HCT116 (cell line): ENCODE measurements around the gene CRIM1. TPM values are rescaled to one million over a fixed set of nuclear protein-coding genes. Genes with fewer than 3 reads are reported as not detected.

Source experiments
- ATAC-seq: fragments of 200-7000 bp; cut with Tn5 transposase; 2 replicates; pipeline ENCODE4 v1.9.1; 2020; ENCODE audit warnings: mild to moderate bottlenecking, moderate library complexity
- BruUV-seq: library from RNA; stranded (reverse); fragments of 400-500 nt; replicated peaks from 2 replicates; lab custom pipeline; 2021; lab: Mats Ljungman, UMichigan
- CTCF ChIA-PET: fragments of 300-600 bp; sonication (Branson Sonifier 250); formaldehyde crosslinking; loops from one replicate; lab custom pipeline; 2021; ENCODE audit warnings: antibody characterized with exemption; lab: Charles Lee
- POLR2A ChIA-PET: fragments of 300-600, 350-600 bp; sonication (Branson Sonifier 250); formaldehyde crosslinking; loops from one replicate; lab custom pipeline; 2021; ENCODE audit warnings: antibody characterized with exemption; lab: Charles Lee
- RAD21 ChIA-PET, 2 experiments: fragments of 300-600 bp; sonication (Branson Sonifier 250); formaldehyde crosslinking; loops; one replicate each; lab custom pipeline; 2023; ENCODE audit warnings: low total read pairs in 2 of 2; ENCODE audit not compliant: uncharacterized antibody in 2 of 2, unreplicated experiment in 2 of 2, low non-redundant PET in 1 of 2; lab: Charles Lee
- DNase-seq: peaks from one replicate; pipeline ENCODE4 v3.0.0-alpha.2; 2010; ENCODE audit warnings: low read depth, low spot score
- H2AFZ ChIP-seq: fragments of 200-600 bp; shearing (Covaris generic), sonication (generic); 2 replicates; pipeline ENCODE4 v1.6.1; 2017; ENCODE audit warnings: low read depth, mixed run types, mixed read lengths, antibody characterized with exemption, low read length; ENCODE audit not compliant: poor library complexity, severe bottlenecking
- H3K27ac ChIP-seq: 2 replicates; pipeline ENCODE4 v1.5.1; 2012; ENCODE audit warnings: low read depth, low read length
- H3K27me3 ChIP-seq: fragments of 200-600 bp; sonication (generic); 2 replicates; pipeline ENCODE4 v1.6.1; 2016; ENCODE audit warnings: mixed run types, low read length, mixed read lengths; ENCODE audit not compliant: insufficient read depth
- H3K36me3 ChIP-seq, 2 experiments: fragments of 200-500 bp in 1 of 2; fragments of 200-600 bp in 1 of 2; sonication (Bioruptor generic) in 1 of 2; sonication (generic) in 1 of 2; 2 replicates each; pipeline versions ENCODE4 v1.5.1 to v1.6.1; 2014 to 2016; ENCODE audit warnings: low read length in 2 of 2, inconsistent platforms in 1 of 2, mixed read lengths in 1 of 2, mixed run types in 1 of 2; ENCODE audit not compliant: insufficient read depth in 2 of 2, control insufficient read depth in 1 of 2
- H3K4me1 ChIP-seq, 2 experiments: fragments of 200-600 bp in 1 of 2; sonication (generic) in 1 of 2; 2 replicates each; pipeline versions ENCODE4 v1.5.1 to v1.6.1; 2012 to 2017; ENCODE audit warnings: low read length in 2 of 2, inconsistent platforms in 1 of 2, mild to moderate bottlenecking in 1 of 2, mixed read lengths in 1 of 2, mixed run types in 1 of 2, moderate library complexity in 1 of 2; ENCODE audit not compliant: insufficient read depth in 2 of 2, control insufficient read depth in 1 of 2
- H3K4me2 ChIP-seq: fragments of 200-600 bp; sonication (generic); 2 replicates; pipeline ENCODE4 v1.6.1; 2017; ENCODE audit warnings: mixed run types, low read length, mixed read lengths
- H3K4me3 ChIP-seq, 2 experiments: fragments of 200-600 bp in 1 of 2; sonication (generic) in 1 of 2; replicated peaks in 1 of 2; 2 replicates each; pipeline ENCODE4 v1.5.1; 2011 to 2016; ENCODE audit warnings: low read length in 2 of 2, control low read depth in 1 of 2, low read depth in 1 of 2, mild to moderate bottlenecking in 1 of 2, mixed read lengths in 1 of 2, mixed run types in 1 of 2
- H3K79me2 ChIP-seq: fragments of 200-600 bp; sonication (generic); 2 replicates; pipeline ENCODE4 v1.6.1; 2017; ENCODE audit warnings: mild to moderate bottlenecking, mixed run types, low read length, moderate library complexity, mixed read lengths; ENCODE audit not compliant: insufficient read depth
- H3K9ac ChIP-seq: fragments of 200-600 bp; sonication (generic); 2 replicates; pipeline ENCODE4 v1.6.1; 2016; ENCODE audit warnings: low read length, mixed read lengths
- H3K9me2 ChIP-seq: fragments of 200-600 bp; sonication (generic), shearing (Covaris generic); 2 replicates; pipeline ENCODE4 v1.6.1; 2017; ENCODE audit warnings: mixed run types, mild to moderate bottlenecking, moderate library complexity; ENCODE audit not compliant: insufficient read depth
- H3K9me3 ChIP-seq, 2 experiments: fragments of 200-500 bp in 1 of 2; fragments of 200-600 bp in 1 of 2; sonication (Bioruptor generic) in 1 of 2; sonication (generic) in 1 of 2; 2 replicates each; pipeline ENCODE4 v1.6.1; 2014 to 2017; ENCODE audit warnings: low read length in 2 of 2, mixed read lengths in 2 of 2, inconsistent platforms in 1 of 2, low read depth in 1 of 2, mild to moderate bottlenecking in 1 of 2, mixed run types in 1 of 2, moderate library complexity in 1 of 2; ENCODE audit not compliant: control insufficient read depth in 1 of 2, insufficient read depth in 1 of 2
- H4K20me1 ChIP-seq: fragments of 200-600 bp; sonication (generic), shearing (Covaris generic); 2 replicates; pipeline ENCODE4 v1.6.1; 2017; ENCODE audit warnings: mixed run types, mild to moderate bottlenecking, moderate library complexity; ENCODE audit not compliant: insufficient read depth
- CBX3 ChIP-seq: IDR thresholded peaks from 2 replicates; pipeline ENCODE4 v1.6.1; 2012; ENCODE audit warnings: low read depth
- CEBPB ChIP-seq: IDR thresholded peaks from 2 replicates; pipeline ENCODE4 v1.6.1; 2012; ENCODE audit warnings: low read depth
- ELF1 ChIP-seq: IDR thresholded peaks from 2 replicates; pipeline ENCODE4 v1.6.1; 2012; ENCODE audit warnings: low read depth, borderline replicate concordance
- FOSL1 ChIP-seq: IDR thresholded peaks from 2 replicates; pipeline ENCODE4 v1.6.1; 2012; ENCODE audit warnings: low read depth
- JUND ChIP-seq: IDR thresholded peaks from 2 replicates; pipeline ENCODE4 v1.6.1; 2012
- POLR2A ChIP-seq: IDR thresholded peaks from 2 replicates; pipeline ENCODE4 v1.7.0; 2011; ENCODE audit warnings: borderline replicate concordance; ENCODE audit not compliant: insufficient read depth, insufficient read length; ENCODE audit errors: extremely low read depth
- TCF7L2 ChIP-seq: IDR thresholded peaks from 2 replicates; pipeline ENCODE4 v1.7.0; 2011; ENCODE audit warnings: borderline replicate concordance, inconsistent platforms; ENCODE audit not compliant: insufficient read depth, insufficient read length; ENCODE audit errors: extremely low read depth
- ZNF274 ChIP-seq: fragments of 200-500 bp; sonication (Bioruptor generic); IDR thresholded peaks from 2 replicates; pipeline ENCODE4 v1.6.1; 2014; ENCODE audit warnings: mild to moderate bottlenecking, low read depth, low read length, inconsistent platforms
- intact Hi-C: fragments of 100-400 bp; cut with micrococcal nuclease; formaldehyde crosslinking; loops from 2 replicates; pipeline ENCODE4 v1.10.0; 2022
- total RNA-seq: library from RNA; stranded (reverse); gene quantifications from one replicate; pipeline ENCODE4 v1.2.1, GENCODE V29; 2021; ENCODE audit not compliant: unreplicated experiment
- TF ChIP-seq, protein P1 (sequence below): IDR thresholded peaks from 2 replicates; pipeline ENCODE4 v1.6.1; 2012; ENCODE audit warnings: low read depth
- TF ChIP-seq, protein P2 (sequence below): IDR thresholded peaks from 2 replicates; pipeline ENCODE4 v1.6.1; 2012
- TF ChIP-seq, protein P3 (sequence below): IDR thresholded peaks from 2 replicates; pipeline ENCODE4 v1.6.1; 2012

The CRIM1 gene
- total RNA-seq, 1 experiment from 2014 or later, result 27.2 TPM

DNA sequence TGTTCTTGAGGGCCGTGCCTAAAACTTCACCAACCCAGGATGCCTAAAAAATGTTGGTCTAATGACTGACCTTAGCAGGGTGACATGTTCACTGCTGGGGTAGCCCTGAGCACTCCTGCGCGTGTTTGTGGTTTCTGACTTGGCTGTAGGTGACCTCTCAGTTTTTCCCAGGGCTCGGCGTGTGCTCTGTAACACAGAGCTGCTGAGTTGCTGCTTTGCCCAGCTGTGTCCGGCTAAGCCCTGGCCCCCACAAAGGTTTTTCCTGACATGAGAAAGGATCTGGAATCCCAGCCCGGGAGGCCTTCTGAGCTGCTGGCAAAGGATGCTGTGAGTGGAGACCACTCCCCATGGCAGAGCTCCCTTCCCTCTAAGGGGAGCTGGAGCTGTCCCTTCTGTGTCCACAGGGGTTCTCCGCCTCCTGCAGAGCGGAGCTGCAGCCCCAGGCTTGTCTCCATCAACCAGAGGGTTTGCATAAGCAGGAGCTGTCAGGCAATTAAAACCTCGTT is 52.7 kb downstream of the CRIM1 start:
- H3K27me3 ChIP-seq, result no peaks in the 10 kb centered on the region
- no peak overlapping the region for H3K4me2 ChIP-seq
- peaks cover 5% of the 10 kb centered on the region; the same call in 1 of the 2 replicates for H4K20me1 ChIP-seq
- intact Hi-C loops, result no loop called here
- H3K27ac ChIP-seq, result no peak overlapping the region
- H3K36me3 ChIP-seq, result no peaks in the 10 kb centered on the region
- ChIA-PET CTCF (no interaction called here), RAD21 (no interaction called here), POLR2A (no interaction called here)
- TF ChIP-seq CEBPB, result no peak
- TF ChIP-seq ZNF274, result no peak
- H2AFZ ChIP-seq, result no peak overlapping the region
- no peak for DNase-seq
- no peak for ATAC-seq
- peaks cover 19 to 43% of the 10 kb centered on the region in 2 experiments for H3K4me1 ChIP-seq
- H3K9me2 ChIP-seq, result no peaks in the 10 kb centered on the region
- no peaks in the 10 kb centered on the region for H3K9me3 ChIP-seq
- no TSS peak for BruUV-seq
- H3K4me3 ChIP-seq, result no peak overlapping the region
- H3K9ac ChIP-seq, result no peak overlapping the region
- peaks cover 29% of the 10 kb centered on the region for H3K79me2 ChIP-seq

DNA sequence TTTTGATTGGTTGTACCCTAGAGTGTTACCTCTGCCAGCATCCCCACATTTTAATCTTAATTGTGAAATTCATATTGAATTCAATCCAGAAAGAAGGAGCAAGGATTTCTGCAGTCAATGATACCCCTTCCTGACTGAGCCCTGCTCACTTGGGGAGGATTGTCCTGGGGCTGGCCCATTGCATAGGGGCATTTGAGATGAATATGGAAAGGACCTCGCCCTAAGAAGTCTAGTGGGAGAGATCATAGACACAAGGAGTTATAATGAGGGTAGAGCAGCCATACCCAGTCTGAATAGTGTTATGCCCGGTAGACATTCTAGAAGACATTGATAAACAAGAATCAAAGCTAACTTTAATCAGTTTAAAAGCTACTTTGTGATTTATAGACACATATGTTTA is 53.8 kb downstream of the CRIM1 start:
- Histone ChIP-seq H3K9me3 (no peaks in the 10 kb centered on the region), H3K9ac (no peak overlapping the region), H3K4me1 (peaks cover 11 to 32% of the 10 kb centered on the region in 2 experiments), H3K27me3 (no peaks in the 10 kb centered on the region), H3K4me3 (no peak overlapping the region), H3K36me3 (no peaks in the 10 kb centered on the region), H3K9me2 (no peaks in the 10 kb centered on the region), H4K20me1 (peaks cover 5% of the 10 kb centered on the region; the same call in 1 of the 2 replicates), H3K4me2 (no peak overlapping the region), H3K27ac (no peak overlapping the region), H2AFZ (no peak overlapping the region), H3K79me2 (peaks cover 29% of the 10 kb centered on the region)
- no TSS peak for BruUV-seq
- CTCF ChIA-PET, result interaction anchor here (0.6 kb wide), 1 partner anchor 87 kb away, joined by 3 read pairs; no protein-coding TSS in a partner anchor
- TF ChIP-seq JUND (no peak), ELF1 (no peak), ZNF274 (no peak), CBX3 (no peak), FOSL1 (no peak), TCF7L2 (no peak), POLR2A (no peak), CEBPB (no peak)
- TF ChIP-seq, protein P1, sequence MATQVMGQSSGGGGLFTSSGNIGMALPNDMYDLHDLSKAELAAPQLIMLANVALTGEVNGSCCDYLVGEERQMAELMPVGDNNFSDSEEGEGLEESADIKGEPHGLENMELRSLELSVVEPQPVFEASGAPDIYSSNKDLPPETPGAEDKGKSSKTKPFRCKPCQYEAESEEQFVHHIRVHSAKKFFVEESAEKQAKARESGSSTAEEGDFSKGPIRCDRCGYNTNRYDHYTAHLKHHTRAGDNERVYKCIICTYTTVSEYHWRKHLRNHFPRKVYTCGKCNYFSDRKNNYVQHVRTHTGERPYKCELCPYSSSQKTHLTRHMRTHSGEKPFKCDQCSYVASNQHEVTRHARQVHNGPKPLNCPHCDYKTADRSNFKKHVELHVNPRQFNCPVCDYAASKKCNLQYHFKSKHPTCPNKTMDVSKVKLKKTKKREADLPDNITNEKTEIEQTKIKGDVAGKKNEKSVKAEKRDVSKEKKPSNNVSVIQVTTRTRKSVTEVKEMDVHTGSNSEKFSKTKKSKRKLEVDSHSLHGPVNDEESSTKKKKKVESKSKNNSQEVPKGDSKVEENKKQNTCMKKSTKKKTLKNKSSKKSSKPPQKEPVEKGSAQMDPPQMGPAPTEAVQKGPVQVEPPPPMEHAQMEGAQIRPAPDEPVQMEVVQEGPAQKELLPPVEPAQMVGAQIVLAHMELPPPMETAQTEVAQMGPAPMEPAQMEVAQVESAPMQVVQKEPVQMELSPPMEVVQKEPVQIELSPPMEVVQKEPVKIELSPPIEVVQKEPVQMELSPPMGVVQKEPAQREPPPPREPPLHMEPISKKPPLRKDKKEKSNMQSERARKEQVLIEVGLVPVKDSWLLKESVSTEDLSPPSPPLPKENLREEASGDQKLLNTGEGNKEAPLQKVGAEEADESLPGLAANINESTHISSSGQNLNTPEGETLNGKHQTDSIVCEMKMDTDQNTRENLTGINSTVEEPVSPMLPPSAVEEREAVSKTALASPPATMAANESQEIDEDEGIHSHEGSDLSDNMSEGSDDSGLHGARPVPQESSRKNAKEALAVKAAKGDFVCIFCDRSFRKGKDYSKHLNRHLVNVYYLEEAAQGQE, result no peak
- TF ChIP-seq, protein P2, sequence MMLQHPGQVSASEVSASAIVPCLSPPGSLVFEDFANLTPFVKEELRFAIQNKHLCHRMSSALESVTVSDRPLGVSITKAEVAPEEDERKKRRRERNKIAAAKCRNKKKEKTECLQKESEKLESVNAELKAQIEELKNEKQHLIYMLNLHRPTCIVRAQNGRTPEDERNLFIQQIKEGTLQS, result no peak
- TF ChIP-seq, protein P3, sequence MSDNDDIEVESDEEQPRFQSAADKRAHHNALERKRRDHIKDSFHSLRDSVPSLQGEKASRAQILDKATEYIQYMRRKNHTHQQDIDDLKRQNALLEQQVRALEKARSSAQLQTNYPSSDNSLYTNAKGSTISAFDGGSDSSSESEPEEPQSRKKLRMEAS, result no peak
- no peak for ATAC-seq
- intact Hi-C loops, result no loop called here
- DNase-seq, result no peak
- POLR2A ChIA-PET, result no interaction called here
- RAD21 ChIA-PET, result no interaction called here
